Fibroblast of mammary gland (primary cell): ENCODE data around the gene BIVM.
A peak's percentile ranks its signal among the peaks of the same experiment; 100 is the strongest.

Source experiments
- DNase-seq: peaks from one replicate; pipeline ENCODE4 v3.0.0-alpha.2; 2010; ENCODE audit warnings: low read depth
- H3K4me3 ChIP-seq: 2 replicates; pipeline ENCODE4 v1.5.1; 2011; ENCODE audit warnings: low read depth, mild to moderate bottlenecking, low read length, moderate library complexity; ENCODE audit not compliant: control insufficient read depth
- CTCF ChIP-seq: conservative IDR thresholded peaks from 2 replicates; pipeline ENCODE4 v1.5.1; 2011; ENCODE audit warnings: low read depth, low read length, inconsistent platforms; ENCODE audit not compliant: control insufficient read depth, insufficient read depth

The BIVM gene

GRCh38 chr13:102846261-102847015, 47.5 kb downstream of the BIVM start:
- H3K4me3 ChIP-seq: peak overlapping the region; percentile 90
- TF ChIP-seq CTCF: no peak
- DNase-seq: peak; percentile 51

- peak; percentile 74 for DNase-seq
- TF ChIP-seq CTCF: peak; percentile 74
- peak overlapping the region; percentile 90 for H3K4me3 ChIP-seq
Measured at GRCh38 chr13:102847272-102848234, 48.6 kb downstream of the BIVM start.

- no peak for DNase-seq
- H3K4me3 ChIP-seq: no peak overlapping the region
Measured at GRCh38 chr13:102848956-102849355, 50.0 kb downstream of the BIVM start.

GRCh38 chr13:102852556-102852955, 53.6 kb downstream of the BIVM start:
- no peak for DNase-seq
- no peak overlapping the region for H3K4me3 ChIP-seq
- TF ChIP-seq CTCF: no peak

More at GRCh38 chr13:102848956-102849355, 50.0 kb downstream of the BIVM start:
- no peak for TF ChIP-seq CTCF

GRCh38 chr13:102854675-102855074, 55.8 kb downstream of the BIVM start:
- TF ChIP-seq CTCF: no peak
- no peak overlapping the region for H3K4me3 ChIP-seq
- DNase-seq: no peak

- no peak overlapping the region for H3K4me3 ChIP-seq
- DNase-seq: peak; percentile 81
- no peak for TF ChIP-seq CTCF
Measured at GRCh38 chr13:102856557-102856956, 57.6 kb downstream of the BIVM start.
